D721Med (cell line): ENCODE results near the gene NCAM1.

ENCODE experiments used
- DNase-seq: peaks from one replicate; pipeline ENCODE4 v3.0.0; 2011; ENCODE audit warnings: low spot score; ENCODE audit not compliant: insufficient read length
- FAIRE-seq: peaks from 2 replicates; lab custom pipeline; 2011; peaks lifted over from hg19 to GRCh38; lab: Jason Lieb, UNC
- CTCF ChIP-seq: IDR thresholded peaks from 2 replicates; pipeline ENCODE4 v1.5.1; 2012; ENCODE audit warnings: mild to moderate bottlenecking, control low read depth; ENCODE audit not compliant: insufficient read depth; ENCODE audit errors: missing control alignments

Gene NCAM1

GRCh38 chr11:113263458-113264259 lies 302.4 kb downstream of the NCAM1 start:
- TF ChIP-seq CTCF: no peak
- no peak for FAIRE-seq

GRCh38 chr11:113265362-113265761 lies 304.1 kb downstream of the NCAM1 start:
- DNase-seq: no peak
- no peak for TF ChIP-seq CTCF
- no peak for FAIRE-seq

More at GRCh38 chr11:113263458-113264259, 302.4 kb downstream of the NCAM1 start:
- no peak for DNase-seq

- FAIRE-seq: no peak
- DNase-seq: no peak
- TF ChIP-seq CTCF: no peak
Measured at GRCh38 chr11:113267493-113267892, 306.3 kb downstream of the NCAM1 start.

GRCh38 chr11:113269096-113269495 lies 307.9 kb downstream of the NCAM1 start:
- DNase-seq (no peak), FAIRE-seq (no peak)
- TF ChIP-seq CTCF: no peak

- no peak for TF ChIP-seq CTCF
- DNase-seq: no peak
Measured at GRCh38 chr11:113269636-113270035, 308.4 kb downstream of the NCAM1 start.

GRCh38 chr11:113270080-113270479 lies 308.9 kb downstream of the NCAM1 start:
- FAIRE-seq: no peak
- no peak for DNase-seq
- no peak for TF ChIP-seq CTCF

More at GRCh38 chr11:113269636-113270035, 308.4 kb downstream of the NCAM1 start:
- no peak for FAIRE-seq
